ENCODE results near the gene ATP1B2. TPM values are rescaled to one million over a fixed set of nuclear protein-coding genes. Genes with fewer than 3 reads are reported as not detected.

ATP1B2 gene
- total and polyA plus RNA-seq, 2 of the 8 experiments (the other 6 are each of a cell fraction or from before 2014, with no cell fraction given), result 9.1 to 21.0 TPM

DNA sequence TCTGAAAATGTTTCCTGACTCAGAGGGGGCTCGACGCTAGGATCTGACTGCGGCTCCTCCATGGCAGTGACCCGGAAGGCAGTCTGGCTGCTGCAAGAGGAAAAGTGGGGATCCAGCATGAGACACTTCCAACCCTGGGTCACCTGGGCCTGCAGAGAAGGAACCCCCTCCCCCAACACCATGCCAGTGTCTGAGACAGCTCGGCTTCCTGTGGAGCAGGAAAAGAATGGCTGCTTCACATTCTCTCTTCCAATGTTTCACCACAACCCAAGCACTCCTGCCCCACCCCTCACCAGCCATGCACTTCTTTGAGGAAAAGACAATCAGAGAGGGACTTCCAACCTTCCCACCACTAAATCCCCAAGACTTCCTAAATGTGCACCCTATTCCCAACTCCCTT lies 25.8 kb downstream of the ATP1B2 start:
- Histone ChIP-seq H3K79me2 (ENCODE audit: control insufficient read depth in 1 of 2, insufficient read depth in 2 of 2, low read length in 2 of 2) (peaks cover 0 to 25% of the 10 kb centered on the region in 2 experiments; a peak in 2 of 4 replicates), H4K91ac (replicated peaks; ENCODE audit: insufficient read length, low read length) (no peak overlapping the region)

More for the DNA sequence above, 25.8 kb downstream of the ATP1B2 start:
- Histone ChIP-seq H2BK15ac (ENCODE audit: low read length) (no peak overlapping the region), H3K4me1 (replicated peaks in 1 of 4; ENCODE audit: control insufficient read depth in 3 of 4, insufficient read depth in 4 of 4, low read length in 3 of 4) (peaks cover 5 to 18% (median 12%) of the 10 kb centered on the region in 4 experiments), H2BK5ac (ENCODE audit: low read depth, low read length) (peak overlapping the region; percentile 40; the same call in 1 of the 2 replicates), H3K36me3 (ENCODE audit: control insufficient read depth in 2 of 4, insufficient read depth in 4 of 4, low read length in 3 of 4) (peaks cover 24 to 44% (median 37%) of the 10 kb centered on the region in 4 experiments), H2BK20ac (ENCODE audit: low read length) (0 out of 2 replicates have a peak overlapping the region, but pooled peaks have one; percentile 1), H3K4ac (replicated peaks; ENCODE audit: insufficient read length, low read depth, low read length) (no peak overlapping the region), H4K8ac (ENCODE audit: extremely low read depth, insufficient read depth, low read length) (no peak overlapping the region), H2BK12ac (ENCODE audit: low read depth, low read length) (no peak overlapping the region; the same call in 1 of the 2 replicates), H2AK5ac (ENCODE audit: low read depth, low read length) (no peak overlapping the region), H3K4me3 (ENCODE audit: extremely low read depth in 1 of 4, insufficient read depth in 2 of 4, low read depth in 3 of 4, low read length in 4 of 4) (peak overlapping the region in 2 of 4 experiments; percentile 15 to 16; a peak in 2 of 8 replicates), H4K5ac (ENCODE audit: insufficient read length, low read depth, low read length) (no peak overlapping the region), H3K23me2 (ENCODE audit: low read depth, low read length) (no peaks in the 10 kb centered on the region), H3K4me2 (ENCODE audit: insufficient read depth in 1 of 2, low read depth in 2 of 2, low read length in 2 of 2) (peak overlapping the region; percentile 47 to 57), H4K20me1 (replicated peaks in 1 of 2; ENCODE audit: control insufficient read depth in 1 of 2, insufficient read depth in 2 of 2, low read length in 2 of 2) (peaks cover 4 to 5% of the 10 kb centered on the region in 2 experiments), H3K27me3 (replicated peaks in 1 of 4; ENCODE audit: control insufficient read depth in 3 of 4, extremely low read depth in 1 of 4, insufficient read depth in 3 of 4, low read length in 3 of 4) (no peaks in the 10 kb centered on the region), H2AFZ (ENCODE audit: low read length) (no peak overlapping the region), H3K9ac (replicated peaks in 1 of 4; ENCODE audit: extremely low read depth in 1 of 4, low read depth in 3 of 4, low read length in 3 of 4) (no peak overlapping the region), H3K14ac (ENCODE audit: insufficient read length) (no peak overlapping the region), H3K9me3 (ENCODE audit: insufficient read depth in 2 of 2, low read depth in 1 of 2, low read length in 1 of 2) (peaks cover 5 to 13% of the 10 kb centered on the region in 2 experiments; a peak in 2 of 4 replicates), H3K56ac (replicated peaks; ENCODE audit: insufficient read length, low read depth, low read length) (no peak overlapping the region), H3K27ac (ENCODE audit: low read depth, low read length) (no peak overlapping the region; the same call in 1 of the 2 replicates), H3K18ac (ENCODE audit: extremely low read depth, low read length) (no peak overlapping the region), H3K23ac (ENCODE audit: insufficient read length) (no peak overlapping the region), H2BK120ac (replicated peaks; ENCODE audit: low read depth, low read length) (no peak overlapping the region), H3K79me1 (ENCODE audit: low read depth, low read length) (peaks cover 3% of the 10 kb centered on the region; the same call in 1 of the 2 replicates)
- CTCF ChIA-PET (ENCODE audit: partially characterized antibody), result interaction anchor here (0.6 to 15.7 kb wide), 6 partner anchors 9 to 87 kb away, joined by 4 to 332 read pairs (median 68); partner anchors contain the start of genes SHBG, SOX15, TP53 and WRAP53
- TF ChIP-seq TCF12 (IDR thresholded peaks at IDR 0.05; ENCODE audit: low read depth, low read length) (0 out of 2 replicates have a peak, but pooled peaks have one; percentile 24), SIN3A (conservative IDR thresholded peaks at IDR 0.05 in 1 of 2, IDR thresholded peaks at IDR 0.05 in 1 of 2; ENCODE audit: low read depth in 1 of 2, low read length in 2 of 2) (0 out of 4 replicates have a peak, but pooled peaks of 1 of the 2 experiments have one; percentile 50), SP1 (IDR thresholded peaks at IDR 0.05; ENCODE audit: low read depth, low read length) (peak; percentile 64), FOSL1 (IDR thresholded peaks at IDR 0.05; ENCODE audit: insufficient read depth, low read depth, low read length) (no peak), POU5F1 (IDR thresholded peaks at IDR 0.05; ENCODE audit: low read depth, low read length) (no peak), MAX (IDR thresholded peaks at IDR 0.05) (peak; percentile 49)
- FAIRE-seq, result peak; percentile 32
- DNase-seq (ENCODE audit: low read depth in 1 of 2, low spot score in 2 of 2), result no peak
- POLR2A ChIA-PET (ENCODE audit: partially characterized antibody), result interaction anchor here (0.6 to 79.4 kb wide), 8 partner anchors 10 to 165 kb away, joined by 3 to 2272 read pairs (median 8); partner anchors contain the start of genes ATP1B2, CD68, FXR2 and MPDU1
- WGBS, 2 experiments (ENCODE audit: extremely low coverage in 1 of 2, insufficient coverage in 1 of 2, insufficient read length in 1 of 2, insufficient replicate concordance in 2 of 2, low coverage in 1 of 2, low lambda C conversion rate in 2 of 2, missing lambda C conversion rate in 1 of 2), result 81% methylated on average over 5 of the region's 5 CpGs; no CpG with 5 or more reads in 1 of the 2 experiments

Data from H1 (cell line).